ENCODE data around the gene TMPRSS6.

- TF ChIP-seq CTCF (conservative IDR thresholded peaks at IDR 0.05 in 1 of 2, IDR thresholded peaks at IDR 0.05 in 1 of 2; ENCODE audit: low read depth in 1 of 2, low read length in 2 of 2) (no peak), EZH2 (IDR thresholded peaks at IDR 0.05; ENCODE audit: low read length, missing control alignments) (no peak)
Observed at GRCh38 chr22:37059876-37060449, 49.5 kb downstream of the TMPRSS6 start.
